IMR-90 (cell line): ENCODE results near the gene ARHGAP10. TPM values are rescaled to one million over a fixed set of nuclear protein-coding genes. Genes with fewer than 3 reads are reported as not detected.

Experiments used
- ATAC-seq: fragments of 200-7000 bp; cut with Tn5 transposase; 2 replicates; pipeline ENCODE4 v1.9.1; 2020; ENCODE audit warnings: low read depth, mild to moderate bottlenecking, moderate library complexity
- BruUV-seq: library from RNA; stranded (reverse); fragments of 400-500 nt; replicated peaks from 2 replicates; lab custom pipeline; 2021; lab: Mats Ljungman, UMichigan
- CTCF ChIA-PET: fragments of 300-600 bp; formaldehyde crosslinking; extraction: SDS; loops from one replicate; lab custom pipeline; 2021; ENCODE audit warnings: antibody characterized with exemption; lab: Yijun Ruan, JAX
- POLR2A ChIA-PET: fragments of 300-600 bp; sonication (Branson Sonifier 250); formaldehyde crosslinking; loops from one replicate; lab custom pipeline; 2022; ENCODE audit warnings: antibody characterized with exemption; ENCODE audit not compliant: unreplicated experiment; lab: Charles Lee
- DNase-seq: peaks from one replicate; pipeline ENCODE4 v3.0.0; 2013
- H2AFZ ChIP-seq: replicated peaks from 2 replicates; pipeline ENCODE3; 2013; ENCODE audit warnings: low read length, mild to moderate bottlenecking; ENCODE audit not compliant: poor library complexity
- H2AK5ac ChIP-seq: 2 replicates; pipeline ENCODE4 v1.6.1; 2013; ENCODE audit warnings: low read depth, low read length, inconsistent platforms
- H2AK9ac ChIP-seq: replicated peaks from 2 replicates; pipeline ENCODE3; 2013; ENCODE audit warnings: mild to moderate bottlenecking, low read depth, low read length, moderate library complexity; ENCODE audit not compliant: poor library complexity
- H2BK120ac ChIP-seq: 2 replicates; pipeline ENCODE4 v1.6.1; 2013; ENCODE audit warnings: low read depth, low read length, inconsistent platforms
- H2BK15ac ChIP-seq: 3 replicates; pipeline ENCODE4 v1.6.1; 2013; ENCODE audit warnings: low read depth, low read length, inconsistent platforms
- H2BK20ac ChIP-seq: 2 replicates; pipeline ENCODE4 v1.6.1; 2013; ENCODE audit warnings: low read depth, mild to moderate bottlenecking, inconsistent platforms, low read length, moderate library complexity
- H2BK5ac ChIP-seq: 2 replicates; pipeline ENCODE4 v1.6.1; 2013; ENCODE audit warnings: mild to moderate bottlenecking, low read depth, low read length, inconsistent platforms; ENCODE audit not compliant: poor library complexity, severe bottlenecking
- H3K14ac ChIP-seq: replicated peaks from 2 replicates; pipeline ENCODE4 v1.6.1; 2013; ENCODE audit warnings: low read depth, low read length, inconsistent platforms
- H3K18ac ChIP-seq: 2 replicates; pipeline ENCODE4 v1.6.1; 2013; ENCODE audit warnings: low read depth, low read length, control low read depth
- H3K23ac ChIP-seq: 2 replicates; pipeline ENCODE4 v1.6.1; 2013; ENCODE audit warnings: low read depth, low read length, inconsistent platforms
- H3K27ac ChIP-seq: 2 replicates; pipeline ENCODE4 v1.5.1; 2013; ENCODE audit warnings: mild to moderate bottlenecking, control low read depth, low read length; ENCODE audit not compliant: insufficient read depth
- H3K27me3 ChIP-seq: 2 replicates; pipeline ENCODE4 v1.6.1; 2013; ENCODE audit warnings: low read length; ENCODE audit not compliant: control insufficient read depth, insufficient read depth
- H3K36me3 ChIP-seq: 2 replicates; pipeline ENCODE4 v1.6.1; 2013; ENCODE audit warnings: low read length, mixed read lengths; ENCODE audit not compliant: control insufficient read depth, insufficient read depth
- H3K4ac ChIP-seq: 2 replicates; pipeline ENCODE4 v1.6.1; 2013; ENCODE audit warnings: low read depth, low read length, inconsistent platforms
- H3K4me1 ChIP-seq: 2 replicates; pipeline ENCODE4 v1.6.1; 2013; ENCODE audit warnings: low read length, mixed read lengths; ENCODE audit not compliant: control insufficient read depth, insufficient read depth
- H3K4me2 ChIP-seq: 2 replicates; pipeline ENCODE4 v1.6.1; 2013; ENCODE audit warnings: low read depth, mild to moderate bottlenecking, control low read depth, low read length, moderate library complexity
- H3K4me3 ChIP-seq: 2 replicates; pipeline ENCODE4 v1.5.1; 2013; ENCODE audit warnings: low read depth, mild to moderate bottlenecking, control low read depth, low read length, moderate library complexity; ENCODE audit not compliant: insufficient read depth
- H3K56ac ChIP-seq: 2 replicates; pipeline ENCODE4 v1.6.1; 2013; ENCODE audit warnings: low read length, inconsistent platforms; ENCODE audit not compliant: insufficient read depth; ENCODE audit errors: extremely low read depth
- H3K79me1 ChIP-seq, 2 experiments: 2 replicates each; pipeline ENCODE4 v1.6.1; 2013; ENCODE audit warnings: low read length in 2 of 2, inconsistent platforms in 1 of 2, low read depth in 1 of 2
- H3K9ac ChIP-seq: 2 replicates; pipeline ENCODE4 v1.6.1; 2013; ENCODE audit warnings: low read depth, low read length, control low read depth
- H3K9me1 ChIP-seq: 2 replicates; pipeline ENCODE4 v1.6.1; 2013; ENCODE audit warnings: low read length, inconsistent platforms; ENCODE audit not compliant: insufficient read depth
- H3K9me3 ChIP-seq: 2 replicates; pipeline ENCODE4 v1.6.1; 2013; ENCODE audit warnings: low read length; ENCODE audit not compliant: control insufficient read depth, insufficient read depth
- H4K20me1 ChIP-seq: 2 replicates; pipeline ENCODE4 v1.6.1; 2013; ENCODE audit warnings: low read length, inconsistent platforms; ENCODE audit not compliant: insufficient read depth
- H4K5ac ChIP-seq: 2 replicates; pipeline ENCODE4 v1.6.1; 2013; ENCODE audit warnings: mild to moderate bottlenecking, low read depth, low read length, control low read depth
- H4K8ac ChIP-seq, 2 experiments: 2 replicates each; pipeline ENCODE4 v1.6.1; 2013; ENCODE audit warnings: low read depth in 2 of 2, low read length in 2 of 2, control low read depth in 1 of 2, inconsistent platforms in 1 of 2
- H4K91ac ChIP-seq: 2 replicates; pipeline ENCODE4 v1.6.1; 2013; ENCODE audit warnings: low read depth, low read length, inconsistent platforms; ENCODE audit not compliant: insufficient read depth
- BHLHE40 ChIP-seq: fragments of 150-350 bp; IDR thresholded peaks from 2 replicates; pipeline ENCODE4 v1.6.1; 2016; ENCODE audit warnings: mild to moderate bottlenecking, low read depth, low read length
- CEBPB ChIP-seq: IDR thresholded peaks from 2 replicates; pipeline ENCODE4 v1.6.1; 2012; ENCODE audit warnings: low read depth, low read length, improper control_type of control experiment
- CHD1 ChIP-seq: IDR thresholded peaks from 2 replicates; pipeline ENCODE4 v1.6.1; 2012; ENCODE audit warnings: low read depth, low read length, improper control_type of control experiment
- CTCF ChIP-seq: conservative IDR thresholded peaks from 2 replicates; pipeline ENCODE4 v1.5.1; 2012; ENCODE audit warnings: mild to moderate bottlenecking, low read depth, low read length, improper control_type of control experiment
- ELK1 ChIP-seq: fragments of 150-350 bp; IDR thresholded peaks from 2 replicates; pipeline ENCODE4 v1.6.1; 2016; ENCODE audit warnings: low read depth, mild to moderate bottlenecking, low read length, moderate library complexity, borderline replicate concordance
- FOS ChIP-seq: fragments of 150-350 bp; IDR thresholded peaks from 2 replicates; pipeline ENCODE4 v1.6.1; 2016; ENCODE audit warnings: low read depth, low read length
- MAFK ChIP-seq: IDR thresholded peaks from 2 replicates; pipeline ENCODE4 v1.6.1; 2012; ENCODE audit warnings: low read depth, low read length, improper control_type of control experiment
- MAZ ChIP-seq: IDR thresholded peaks from 2 replicates; pipeline ENCODE4 v1.6.1; 2012; ENCODE audit warnings: low read depth, mild to moderate bottlenecking, low read length, improper control_type of control experiment, moderate library complexity, borderline replicate concordance
- NFE2L2 ChIP-seq: fragments of 150-350 bp; IDR thresholded peaks from 2 replicates; pipeline ENCODE4 v1.6.1; 2016; ENCODE audit warnings: low read depth, mild to moderate bottlenecking, low read length
- POLR2A ChIP-seq: IDR thresholded peaks from 2 replicates; pipeline ENCODE4 v1.6.1; 2012; ENCODE audit warnings: mild to moderate bottlenecking, low read depth, low read length
- RAD21 ChIP-seq: IDR thresholded peaks from 2 replicates; pipeline ENCODE4 v1.6.1; 2012; ENCODE audit warnings: low read length, improper control_type of control experiment
- RCOR1 ChIP-seq: IDR thresholded peaks from 2 replicates; pipeline ENCODE4 v1.6.1; 2012; ENCODE audit warnings: mild to moderate bottlenecking, low read length, improper control_type of control experiment; ENCODE audit not compliant: insufficient replicate concordance
- RFX5 ChIP-seq: IDR thresholded peaks from 2 replicates; pipeline ENCODE4 v1.8.0; 2012; ENCODE audit warnings: low read depth, mild to moderate bottlenecking, low read length, moderate library complexity
- SMC3 ChIP-seq: fragments of 150-350 bp; IDR thresholded peaks from 2 replicates; pipeline ENCODE4 v1.6.1; 2016; ENCODE audit warnings: low read depth, mild to moderate bottlenecking, antibody characterized with exemption, low read length, moderate library complexity
- USF2 ChIP-seq: fragments of 150-350 bp; IDR thresholded peaks from 2 replicates; pipeline ENCODE4 v1.6.1; 2017; ENCODE audit warnings: mild to moderate bottlenecking, antibody characterized with exemption, low read length, low read depth
- WGBS, 2 experiments: methylation state at CpG; one replicate each; pipeline versions ENCODE4 v1.1.5 to v1.1.7; 2013; ENCODE audit warnings: missing lambda C conversion rate in 2 of 2; ENCODE audit not compliant: insufficient read length in 1 of 2; ENCODE audit errors: extremely low coverage in 2 of 2; 5-methylcytosine and 5-hydroxymethylcytosine counted together
- dilution Hi-C: fragments of 300-500 bp; cut with HindIII; formaldehyde crosslinking; loops from one replicate; pipeline ENCODE4 v1.14.3; 2018; ENCODE audit warnings: low sequenced_read_pairs; ENCODE audit not compliant: unreplicated experiment
- in situ Hi-C: fragments of 300-500 bp; cut with MboI; formaldehyde crosslinking; loops from 3 replicates; pipeline ENCODE4 v1.14.3; 2019; ENCODE audit warnings: low sequenced_read_pairs, inconsistent platforms, mixed read lengths
- intact Hi-C: fragments of 100-400 bp; cut with micrococcal nuclease; formaldehyde crosslinking; loops from 2 replicates; pipeline ENCODE4 v1.10.0; 2022
- polyA plus RNA-seq, 3 experiments: library from polyadenylated mRNA; depleted of rRNA; stranded (reverse); fragments of >200 nt; gene quantifications; 2 replicates each; pipeline ENCODE4 v1.2.3, GENCODE V29; 2012; ENCODE audit warnings: low replicate concordance in 1 of 3
- total RNA-seq: library from RNA; depleted of rRNA; stranded (reverse); fragments of >200 nt; gene quantifications from 2 replicates; pipeline ENCODE4 v1.2.3, GENCODE V29; 2012

ARHGAP10 gene
- total and polyA plus RNA-seq, 2 of the 4 experiments (the other 2 are of a cell fraction), result 27.1 to 29.4 TPM

GRCh38 chr4:148060264-148061140 is 328.6 kb downstream of the ARHGAP10 start:
- Histone ChIP-seq H4K5ac (no peak overlapping the region), H3K4me2 (no peak overlapping the region), H3K27me3 (no peaks in the 10 kb centered on the region), H3K4ac (no peak overlapping the region), H2BK5ac (no peak overlapping the region), H3K23ac (no peak overlapping the region), H4K20me1 (peaks cover 9% of the 10 kb centered on the region), H3K4me3 (no peak overlapping the region), H4K91ac (no peak overlapping the region), H3K14ac (no peak overlapping the region), H2BK15ac (no peak overlapping the region), H2AK5ac (no peak overlapping the region), H2BK120ac (no peak overlapping the region), H3K27ac (no peak overlapping the region), H3K56ac (no peak overlapping the region), H3K9me1 (peaks cover 19% of the 10 kb centered on the region), H4K8ac (no peak overlapping the region), H3K36me3 (peaks cover 13% of the 10 kb centered on the region), H3K79me1 (peaks cover 28 to 46% of the 10 kb centered on the region in 2 experiments), H3K9me3 (no peaks in the 10 kb centered on the region), H2BK20ac (no peak overlapping the region), H2AK9ac (no peak overlapping the region), H3K9ac (no peak overlapping the region), H3K4me1 (peaks cover 4% of the 10 kb centered on the region; the same call in 1 of the 2 replicates), H3K18ac (no peak overlapping the region), H2AFZ (no peak overlapping the region)
- BruUV-seq, result no TSS peak
- DNase-seq, result no peak
- ChIA-PET POLR2A (no interaction called here), CTCF (interaction anchor here (0.6 kb wide), 1 partner anchor 109 kb away, joined by 3 read pairs; no protein-coding TSS in a partner anchor)
- no peak for ATAC-seq
- dilution Hi-C loops, result no loop called here
- intact Hi-C loops, result no loop called here
- in situ Hi-C loops, result no loop called here
- 97% methylated on average over 5 of the region's 13 CpGs; no CpG with 5 or more reads in 1 of the 2 experiments for WGBS, 2 experiments
- TF ChIP-seq ELK1 (no peak), RCOR1 (no peak), MAZ (no peak), CEBPB (no peak), RFX5 (no peak), USF2 (no peak), FOS (no peak), CTCF (no peak), CHD1 (no peak), BHLHE40 (no peak), MAFK (no peak), POLR2A (no peak), RAD21 (no peak), NFE2L2 (no peak), SMC3 (no peak)
